ENCODE results near the gene CCDC9. TPM values are rescaled to one million over a fixed set of nuclear protein-coding genes. Genes with fewer than 3 reads are reported as not detected.

Gene CCDC9
- total and polyA plus RNA-seq, 2 of the 13 experiments (the other 11 are each of a cell fraction or from before 2014, with no cell fraction given), result 2.9 to 6.3 TPM

DNA sequence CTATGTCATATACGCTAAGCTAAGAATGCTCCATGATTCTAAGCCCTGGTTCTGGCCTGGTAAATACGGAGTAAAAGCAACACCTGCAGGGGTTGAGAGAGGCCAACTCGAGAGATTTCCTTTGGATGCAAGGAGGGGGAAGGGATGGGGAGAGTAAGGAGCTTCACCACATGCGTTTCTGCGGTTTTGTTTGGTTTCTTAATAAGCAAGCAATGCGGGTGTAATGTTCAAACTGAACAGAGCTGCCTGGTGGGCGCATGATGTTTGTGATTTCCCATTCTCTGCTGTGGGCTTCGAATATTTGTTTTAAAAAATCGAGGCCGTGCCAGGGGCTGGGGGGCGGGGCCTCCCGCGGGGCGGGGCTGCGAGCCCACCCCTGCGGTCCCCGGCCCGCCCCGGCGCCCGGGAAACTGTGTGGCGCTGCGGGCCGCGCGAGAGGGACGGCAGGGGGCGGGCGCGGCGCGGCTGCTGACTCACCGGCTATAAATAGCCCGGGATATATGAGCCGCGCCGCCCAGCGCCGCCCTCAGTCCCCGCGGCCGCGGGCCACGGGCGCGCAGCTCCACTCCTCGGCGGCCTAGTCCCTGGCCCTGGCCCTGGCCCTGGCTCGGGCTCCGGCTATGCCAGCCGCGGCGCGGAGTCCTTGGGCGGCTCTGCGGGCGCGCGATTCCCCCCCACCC is 30.4 kb upstream of the CCDC9 start (continued):
- TF ChIP-seq PAXIP1 (CRISPR knock-in tag; conservative IDR thresholded peaks at IDR 0.05) (peak; percentile 31), HNRNPK (IDR thresholded peaks at IDR 0.05; ENCODE audit: low read depth, low read length, poor library complexity, severe bottlenecking) (no peak), CENPBD1 (CRISPR knock-in tag; IDR thresholded peaks at IDR 0.05; ENCODE audit: borderline replicate concordance, low read depth) (0 out of 2 replicates have a peak, but pooled peaks have one; percentile 46), ZNF674 (CRISPR knock-in tag; IDR thresholded peaks at IDR 0.05; ENCODE audit: low read depth) (no peak), SYNCRIP (IDR thresholded peaks at IDR 0.05; ENCODE audit: insufficient read depth, low read depth, low read length) (no peak), ZNF616 (CRISPR knock-in tag; IDR thresholded peaks at IDR 0.05; ENCODE audit: low read depth) (peak; percentile 57; the same call in 1 of the 2 replicates), CTCF (CRISPR knock-in tag; IDR thresholded peaks at IDR 0.05) (peak; percentile 43; the same call in 1 of the 2 replicates), ZNF501 (CRISPR knock-in tag; IDR thresholded peaks at IDR 0.05) (no peak), KAT8 (CRISPR knock-in tag; IDR thresholded peaks at IDR 0.05) (peak; percentile 57), ZFAT (CRISPR knock-in tag; conservative IDR thresholded peaks at IDR 0.05) (peak; percentile 80; the same call in 1 of the 2 replicates), ZNF782 (CRISPR knock-in tag; IDR thresholded peaks at IDR 0.05; ENCODE audit: borderline replicate concordance) (peak; percentile 17; the same call in 1 of the 2 replicates), E2F2 (CRISPR knock-in tag; IDR thresholded peaks at IDR 0.05; ENCODE audit: borderline replicate concordance) (0 out of 2 replicates have a peak, but pooled peaks have one; percentile 67), FOXK1 (CRISPR knock-in tag; IDR thresholded peaks at IDR 0.05; ENCODE audit: borderline replicate concordance, low read depth) (no peak), ZBTB3 (CRISPR knock-in tag; IDR thresholded peaks at IDR 0.05; ENCODE audit: borderline replicate concordance, low read depth) (no peak), HMGA1 (CRISPR knock-in tag; conservative IDR thresholded peaks at IDR 0.05) (no peak)
- TF ChIP-seq, protein P1, sequence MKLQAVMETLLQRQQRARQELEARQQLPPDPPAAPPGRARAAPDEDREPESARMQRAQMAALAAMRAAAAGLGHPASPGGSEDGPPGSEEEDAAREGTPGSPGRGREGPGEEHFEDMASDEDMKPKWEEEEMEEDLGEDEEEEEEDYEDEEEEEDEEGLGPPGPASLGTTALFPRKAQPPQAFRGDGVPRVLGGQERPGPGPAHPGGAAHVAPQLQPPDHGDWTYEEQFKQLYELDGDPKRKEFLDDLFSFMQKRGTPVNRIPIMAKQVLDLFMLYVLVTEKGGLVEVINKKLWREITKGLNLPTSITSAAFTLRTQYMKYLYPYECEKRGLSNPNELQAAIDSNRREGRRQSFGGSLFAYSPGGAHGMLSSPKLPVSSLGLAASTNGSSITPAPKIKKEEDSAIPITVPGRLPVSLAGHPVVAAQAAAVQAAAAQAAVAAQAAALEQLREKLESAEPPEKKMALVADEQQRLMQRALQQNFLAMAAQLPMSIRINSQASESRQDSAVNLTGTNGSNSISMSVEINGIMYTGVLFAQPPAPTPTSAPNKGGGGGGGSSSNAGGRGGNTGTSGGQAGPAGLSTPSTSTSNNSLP (IDR thresholded peaks at IDR 0.05; ENCODE audit: low read depth, low read length), result peak; percentile 8; the same call in 1 of the 2 replicates
- TF ChIP-seq, protein P2, sequence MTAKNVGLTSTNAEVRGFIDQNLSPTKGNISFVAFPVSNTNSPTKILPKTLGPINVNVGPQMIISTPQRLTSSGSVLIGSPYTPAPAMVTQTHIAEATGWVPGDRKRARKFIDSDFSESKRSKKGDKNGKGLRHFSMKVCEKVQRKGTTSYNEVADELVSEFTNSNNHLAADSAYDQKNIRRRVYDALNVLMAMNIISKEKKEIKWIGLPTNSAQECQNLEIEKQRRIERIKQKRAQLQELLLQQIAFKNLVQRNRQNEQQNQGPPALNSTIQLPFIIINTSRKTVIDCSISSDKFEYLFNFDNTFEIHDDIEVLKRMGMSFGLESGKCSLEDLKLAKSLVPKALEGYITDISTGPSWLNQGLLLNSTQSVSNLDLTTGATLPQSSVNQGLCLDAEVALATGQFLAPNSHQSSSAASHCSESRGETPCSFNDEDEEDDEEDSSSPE (CRISPR knock-in tag; IDR thresholded peaks at IDR 0.05), result peak; percentile 73
